Suprapubic skin (tissue), 3 donors: ENCODE data around the gene NAALADL2.

Source experiments
- EP300 ChIP-seq: sonication (generic); formaldehyde crosslinking; IDR thresholded peaks from one replicate; pipeline ENCODE4 v1.6.1; 2017; ENCODE audit warnings: antibody characterized with exemption
- TF ChIP-seq, protein P1 (sequence below), 2 donors: fragments of 200-600 bp in 1 of 2; fragments of 450-650 bp in 1 of 2; sonication (generic) in 1 of 2; IDR thresholded peaks; one replicate each; pipeline ENCODE4 v1.5.1; 2016 to 2019; ENCODE audit warnings: antibody characterized with exemption in 2 of 2, mild to moderate bottlenecking in 1 of 2, moderate library complexity in 1 of 2

DNA sequence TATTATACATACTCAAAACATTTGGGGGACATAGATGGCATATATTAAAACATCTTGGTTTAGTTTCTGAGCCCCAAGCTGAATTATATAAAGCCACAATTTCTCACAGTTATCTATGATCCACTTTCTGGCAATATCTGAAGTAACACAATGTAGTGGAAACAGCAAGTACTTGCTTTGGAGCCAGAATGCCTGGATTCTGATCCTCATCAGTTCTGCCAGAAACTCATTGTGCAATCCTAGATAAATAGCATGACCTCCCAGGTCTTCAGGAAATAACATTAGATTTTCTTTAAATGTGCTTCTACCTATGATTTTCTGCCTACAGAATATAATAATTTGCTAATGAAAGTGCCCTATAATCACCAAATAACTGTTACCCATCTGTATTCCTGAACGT, 544.9 kb downstream of the NAALADL2 start:
- TF ChIP-seq, protein P1, sequence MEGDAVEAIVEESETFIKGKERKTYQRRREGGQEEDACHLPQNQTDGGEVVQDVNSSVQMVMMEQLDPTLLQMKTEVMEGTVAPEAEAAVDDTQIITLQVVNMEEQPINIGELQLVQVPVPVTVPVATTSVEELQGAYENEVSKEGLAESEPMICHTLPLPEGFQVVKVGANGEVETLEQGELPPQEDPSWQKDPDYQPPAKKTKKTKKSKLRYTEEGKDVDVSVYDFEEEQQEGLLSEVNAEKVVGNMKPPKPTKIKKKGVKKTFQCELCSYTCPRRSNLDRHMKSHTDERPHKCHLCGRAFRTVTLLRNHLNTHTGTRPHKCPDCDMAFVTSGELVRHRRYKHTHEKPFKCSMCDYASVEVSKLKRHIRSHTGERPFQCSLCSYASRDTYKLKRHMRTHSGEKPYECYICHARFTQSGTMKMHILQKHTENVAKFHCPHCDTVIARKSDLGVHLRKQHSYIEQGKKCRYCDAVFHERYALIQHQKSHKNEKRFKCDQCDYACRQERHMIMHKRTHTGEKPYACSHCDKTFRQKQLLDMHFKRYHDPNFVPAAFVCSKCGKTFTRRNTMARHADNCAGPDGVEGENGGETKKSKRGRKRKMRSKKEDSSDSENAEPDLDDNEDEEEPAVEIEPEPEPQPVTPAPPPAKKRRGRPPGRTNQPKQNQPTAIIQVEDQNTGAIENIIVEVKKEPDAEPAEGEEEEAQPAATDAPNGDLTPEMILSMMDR (IDR thresholded peaks at IDR 0.05): no peak
- no peak for TF ChIP-seq EP300
